ENCODE results near the gene PLCB1.

Gene PLCB1

GRCh38 chr20:8689337-8689736, 557.3 kb downstream of the PLCB1 start:
- intact Hi-C loops (cut with micrococcal nuclease): no loop called here
- H3K4me1 Mint-ChIP-seq (ENCODE audit: low read depth): no peaks in the 10 kb centered on the region
- H3K9me3 Mint-ChIP-seq: peaks cover 20% of the 10 kb centered on the region
- H3K27ac Mint-ChIP-seq: no peak overlapping the region
- no peaks in the 10 kb centered on the region for H3K27me3 Mint-ChIP-seq
- H3K4me3 Mint-ChIP-seq: no peak overlapping the region
- no peaks in the 10 kb centered on the region for H3K36me3 Mint-ChIP-seq (ENCODE audit: low read depth)

- Mint-ChIP-seq H3K4me1 (ENCODE audit: low read depth) (no peaks in the 10 kb centered on the region), H3K27me3 (no peaks in the 10 kb centered on the region), H3K9me3 (peaks cover 20% of the 10 kb centered on the region), H3K27ac (no peak overlapping the region), H3K4me3 (no peak overlapping the region), H3K36me3 (ENCODE audit: low read depth) (no peaks in the 10 kb centered on the region)
- intact Hi-C loops (cut with micrococcal nuclease): no loop called here
Observed at GRCh38 chr20:8690074-8690473, 558.0 kb downstream of the PLCB1 start.

- H3K27me3 Mint-ChIP-seq: no peaks in the 10 kb centered on the region
- no peaks in the 10 kb centered on the region for H3K4me1 Mint-ChIP-seq (ENCODE audit: low read depth)
- H3K36me3 Mint-ChIP-seq (ENCODE audit: low read depth): no peaks in the 10 kb centered on the region
- H3K4me3 Mint-ChIP-seq: no peak overlapping the region
- intact Hi-C loops (cut with micrococcal nuclease): no loop called here
- peaks cover 21% of the 10 kb centered on the region for H3K9me3 Mint-ChIP-seq
- no peak overlapping the region for H3K27ac Mint-ChIP-seq
Observed at GRCh38 chr20:8693709-8694108, 561.6 kb downstream of the PLCB1 start.

DNA sequence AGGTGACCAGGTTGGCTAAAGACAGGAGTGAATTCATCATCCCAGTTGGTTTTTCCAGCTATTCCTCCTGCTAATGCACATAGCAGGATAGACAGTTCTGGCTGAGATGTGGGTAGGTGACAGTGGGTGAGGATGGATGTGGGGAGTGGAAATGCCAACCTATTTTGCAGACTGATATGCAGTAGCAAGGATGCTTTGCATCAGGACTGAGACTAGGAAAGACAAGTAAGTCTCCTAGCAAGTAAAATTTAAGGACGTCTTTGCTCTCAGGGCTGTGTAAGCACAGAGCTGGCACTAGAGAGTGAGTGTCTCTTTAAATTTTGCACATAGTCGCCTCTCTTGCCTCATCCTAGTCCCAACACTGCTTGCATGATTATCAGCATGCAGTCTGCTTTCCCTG, 568.7 kb downstream of the PLCB1 start:
- H3K36me3 Mint-ChIP-seq (ENCODE audit: low read depth): no peaks in the 10 kb centered on the region
- intact Hi-C loops (cut with micrococcal nuclease): no loop called here

DNA sequence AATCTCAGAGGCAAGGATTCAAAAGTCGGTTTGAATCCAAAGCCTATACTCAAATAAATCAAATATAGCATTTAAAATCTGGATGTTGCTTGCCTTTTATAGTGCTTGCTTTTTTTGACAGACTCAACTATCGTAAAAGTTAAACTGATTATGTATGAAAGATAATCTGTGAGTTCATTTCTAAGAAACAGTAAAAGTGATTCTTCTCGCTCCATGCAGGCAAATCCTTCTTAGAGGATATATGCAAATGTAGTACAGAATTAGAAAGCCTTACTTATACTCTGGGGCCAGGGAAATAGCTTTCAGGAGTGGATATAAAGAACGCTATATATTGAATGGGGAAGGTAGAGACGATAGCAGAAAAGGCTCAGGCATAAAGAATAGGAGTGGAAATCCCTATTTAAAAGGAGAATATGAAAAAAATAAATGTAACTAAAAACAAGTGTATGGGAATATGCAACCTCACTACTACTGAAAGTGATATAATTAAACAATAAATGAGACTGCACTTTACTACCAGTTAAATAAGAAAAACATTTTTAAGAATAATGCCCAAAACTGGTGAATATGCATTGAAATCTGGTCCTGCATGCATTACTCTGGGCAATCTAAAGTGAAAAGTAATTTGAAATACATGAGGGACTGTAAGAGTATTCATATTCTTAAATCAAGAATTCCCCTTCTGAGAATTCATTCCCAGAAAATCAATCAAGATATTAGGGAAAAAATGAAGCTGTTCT, 575.1 kb downstream of the PLCB1 start:
- H3K27me3 Mint-ChIP-seq: no peaks in the 10 kb centered on the region
- no peak overlapping the region for H3K27ac Mint-ChIP-seq
- no peaks in the 10 kb centered on the region for H3K36me3 Mint-ChIP-seq (ENCODE audit: low read depth)
- no peaks in the 10 kb centered on the region for H3K9me3 Mint-ChIP-seq
- intact Hi-C loops (cut with micrococcal nuclease): no loop called here
- no peaks in the 10 kb centered on the region for H3K4me1 Mint-ChIP-seq (ENCODE audit: low read depth)
- H3K4me3 Mint-ChIP-seq: no peak overlapping the region

More for the DNA sequence above, 568.7 kb downstream of the PLCB1 start:
- Mint-ChIP-seq H3K4me3 (no peak overlapping the region), H3K27me3 (no peaks in the 10 kb centered on the region), H3K9me3 (peaks cover 5% of the 10 kb centered on the region), H3K27ac (no peak overlapping the region), H3K4me1 (ENCODE audit: low read depth) (no peaks in the 10 kb centered on the region)

DNA sequence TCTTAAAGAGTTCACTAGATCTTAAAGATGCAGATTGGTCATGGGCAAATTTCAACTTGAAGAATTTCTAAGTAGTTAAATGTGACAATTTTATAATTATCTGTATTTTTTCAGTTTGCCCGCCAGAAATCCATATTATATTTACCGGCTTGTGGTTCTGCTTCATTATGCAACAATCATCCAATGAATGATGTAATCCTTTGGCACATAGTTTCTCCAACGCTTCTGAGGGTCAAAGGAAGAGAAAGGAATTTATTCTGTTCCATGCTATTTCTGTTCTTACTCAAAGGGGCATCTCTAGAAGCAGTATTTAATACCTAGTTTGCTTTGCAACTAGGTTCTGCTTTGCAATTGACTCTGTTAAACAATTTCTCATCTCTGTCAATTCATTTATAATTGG, 577.6 kb downstream of the PLCB1 start:
- Mint-ChIP-seq H3K36me3 (ENCODE audit: low read depth) (no peaks in the 10 kb centered on the region), H3K27ac (no peak overlapping the region)

GRCh38 chr20:8711501-8711900, 579.4 kb downstream of the PLCB1 start:
- Mint-ChIP-seq H3K27me3 (no peaks in the 10 kb centered on the region), H3K27ac (no peak overlapping the region), H3K4me3 (no peak overlapping the region), H3K9me3 (no peaks in the 10 kb centered on the region), H3K4me1 (ENCODE audit: low read depth) (peaks cover 5% of the 10 kb centered on the region), H3K36me3 (ENCODE audit: low read depth) (no peaks in the 10 kb centered on the region)
- intact Hi-C loops (cut with micrococcal nuclease): no loop called here

More for the DNA sequence above, 577.6 kb downstream of the PLCB1 start:
- H3K4me3 Mint-ChIP-seq: no peak overlapping the region
- H3K27me3 Mint-ChIP-seq: no peaks in the 10 kb centered on the region
- no peaks in the 10 kb centered on the region for H3K9me3 Mint-ChIP-seq
- intact Hi-C loops (cut with micrococcal nuclease): no loop called here
- no peaks in the 10 kb centered on the region for H3K4me1 Mint-ChIP-seq (ENCODE audit: low read depth)

DNA sequence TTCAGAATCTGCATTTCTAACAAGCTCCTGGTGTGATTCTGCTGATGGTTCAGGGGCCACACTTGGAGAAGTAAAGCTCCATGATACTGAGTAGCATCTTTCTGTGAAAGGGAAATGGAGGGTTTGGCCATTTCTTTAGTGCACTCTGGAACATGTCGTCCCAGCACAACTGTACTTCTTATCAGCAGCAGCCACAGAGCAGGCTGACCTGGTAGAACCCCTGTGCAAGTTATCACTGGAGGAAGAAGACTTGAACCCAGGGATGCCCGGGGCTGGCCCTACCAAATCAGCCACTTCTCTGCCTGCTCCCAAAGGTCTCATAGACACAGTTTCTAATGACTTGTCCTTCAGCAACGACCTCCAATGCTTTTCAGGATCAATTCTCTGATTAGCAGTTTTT, 582.1 kb downstream of the PLCB1 start:
- Mint-ChIP-seq H3K27ac (no peak overlapping the region), H3K27me3 (no peaks in the 10 kb centered on the region), H3K9me3 (no peaks in the 10 kb centered on the region), H3K36me3 (ENCODE audit: low read depth) (no peaks in the 10 kb centered on the region), H3K4me1 (ENCODE audit: low read depth) (peaks cover 7% of the 10 kb centered on the region), H3K4me3 (no peak overlapping the region)
- intact Hi-C loops (cut with micrococcal nuclease): no loop called here

- Mint-ChIP-seq H3K27me3 (no peaks in the 10 kb centered on the region), H3K4me1 (ENCODE audit: low read depth) (peaks cover 7% of the 10 kb centered on the region), H3K27ac (no peak overlapping the region), H3K36me3 (ENCODE audit: low read depth) (no peaks in the 10 kb centered on the region), H3K4me3 (no peak overlapping the region), H3K9me3 (no peaks in the 10 kb centered on the region)
- intact Hi-C loops (cut with micrococcal nuclease): no loop called here
Observed at GRCh38 chr20:8718279-8718678, 586.2 kb downstream of the PLCB1 start.

GRCh38 chr20:8720089-8720488, 588.0 kb downstream of the PLCB1 start:
- Mint-ChIP-seq H3K27me3 (no peaks in the 10 kb centered on the region), H3K4me1 (ENCODE audit: low read depth) (peaks cover 7% of the 10 kb centered on the region), H3K9me3 (no peaks in the 10 kb centered on the region), H3K27ac (no peak overlapping the region), H3K4me3 (no peak overlapping the region), H3K36me3 (ENCODE audit: low read depth) (no peaks in the 10 kb centered on the region)
- intact Hi-C loops (cut with micrococcal nuclease): loop anchor here (5.0 kb wide), 2 partner anchors 328 to 1893 kb away; no protein-coding TSS in a partner anchor

DNA sequence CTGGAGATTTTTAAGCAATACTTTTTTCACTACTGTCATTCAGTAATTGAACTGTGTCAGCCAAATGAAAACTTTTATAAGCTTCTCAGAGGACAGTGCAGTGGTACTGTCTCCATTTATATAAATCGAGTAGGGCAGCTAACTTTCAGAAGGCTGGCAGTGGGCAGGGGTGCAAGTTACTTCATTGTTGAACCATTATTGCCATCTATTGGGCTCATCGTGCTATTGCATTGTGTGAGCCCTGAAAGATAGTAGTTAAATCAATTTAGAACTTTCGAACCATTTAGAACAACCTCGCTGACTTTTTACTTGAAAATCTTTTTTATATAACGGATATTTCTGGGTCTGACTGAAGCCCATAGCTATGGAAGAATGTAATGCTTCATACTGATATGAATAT, 589.0 kb downstream of the PLCB1 start:
- no peaks in the 10 kb centered on the region for H3K36me3 Mint-ChIP-seq (ENCODE audit: low read depth)
- H3K27me3 Mint-ChIP-seq: no peaks in the 10 kb centered on the region
- H3K27ac Mint-ChIP-seq: no peak overlapping the region
- H3K4me1 Mint-ChIP-seq (ENCODE audit: low read depth): peaks cover 6% of the 10 kb centered on the region
- no peaks in the 10 kb centered on the region for H3K9me3 Mint-ChIP-seq
- intact Hi-C loops (cut with micrococcal nuclease): loop anchor here (1.0 to 5.0 kb wide), 3 partner anchors 329 to 1894 kb away; no protein-coding TSS in a partner anchor
- H3K4me3 Mint-ChIP-seq: no peak overlapping the region

- Mint-ChIP-seq H3K27ac (no peak overlapping the region), H3K27me3 (no peaks in the 10 kb centered on the region), H3K4me3 (no peak overlapping the region), H3K4me1 (ENCODE audit: low read depth) (no peaks in the 10 kb centered on the region), H3K9me3 (no peaks in the 10 kb centered on the region), H3K36me3 (ENCODE audit: low read depth) (no peaks in the 10 kb centered on the region)
- intact Hi-C loops (cut with micrococcal nuclease): loop anchor here (1.0 to 5.0 kb wide), 4 partner anchors 330 to 1895 kb away; no protein-coding TSS in a partner anchor
Observed at GRCh38 chr20:8722277-8722928, 590.3 kb downstream of the PLCB1 start.

DNA sequence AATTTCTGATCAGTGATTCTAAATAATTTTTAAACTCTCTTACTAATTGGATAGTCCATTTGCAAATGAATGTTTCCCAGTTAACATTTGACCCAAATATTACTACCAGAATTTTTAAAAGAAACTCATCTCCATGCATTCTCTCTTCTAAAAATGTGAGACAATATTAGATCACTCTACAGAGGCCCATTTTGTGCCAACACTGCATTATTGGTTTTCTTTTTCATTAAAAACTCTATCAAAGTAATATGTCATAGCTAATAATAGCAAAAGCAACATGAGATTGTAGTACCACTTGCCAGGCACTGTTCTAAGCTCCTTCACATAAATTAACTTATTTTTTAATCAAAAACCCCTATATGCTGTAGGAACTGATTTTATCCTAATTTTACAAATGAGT, 591.2 kb downstream of the PLCB1 start:
- Mint-ChIP-seq H3K27me3 (no peaks in the 10 kb centered on the region), H3K36me3 (ENCODE audit: low read depth) (no peaks in the 10 kb centered on the region), H3K9me3 (no peaks in the 10 kb centered on the region), H3K27ac (no peak overlapping the region), H3K4me1 (ENCODE audit: low read depth) (no peaks in the 10 kb centered on the region), H3K4me3 (no peak overlapping the region)
- intact Hi-C loops (cut with micrococcal nuclease): loop anchor here (5.0 kb wide), 2 partner anchors 331 to 1896 kb away; no protein-coding TSS in a partner anchor

GRCh38 chr20:8724884-8725283, 592.8 kb downstream of the PLCB1 start:
- H3K27me3 Mint-ChIP-seq: no peaks in the 10 kb centered on the region
- H3K27ac Mint-ChIP-seq: no peak overlapping the region
- no peaks in the 10 kb centered on the region for H3K36me3 Mint-ChIP-seq (ENCODE audit: low read depth)
- H3K4me3 Mint-ChIP-seq: no peak overlapping the region
- H3K9me3 Mint-ChIP-seq: no peaks in the 10 kb centered on the region
- no peaks in the 10 kb centered on the region for H3K4me1 Mint-ChIP-seq (ENCODE audit: low read depth)
- intact Hi-C loops (cut with micrococcal nuclease): loop anchor here (5.0 kb wide), 2 partner anchors 333 to 1898 kb away; no protein-coding TSS in a partner anchor

All from dendritic cell treated with granulocyte-macrophage colony-stimulating factor and Interleukin-4, amounts not matched to agents 40 ng/mL and 50 ng/mL, for 4 days (primary cell).